Stimulated activated CD8-positive, alpha-beta memory T cell treated with anti-CD3 and anti-CD28 coated beads, Interleukin-12 subunit alpha, Interleukin-12 subunit beta, amount 100 ng/mL, for 24 hours (primary cell): ENCODE measurements around the gene SDCCAG8.
"Not testable (repeated sequence)": the region's sequence is repeated elsewhere in the genome, so short reads cannot be mapped to it uniquely, and the experiment has no call there.

ENCODE experiments used
- DNase-seq: peaks from one replicate; pipeline ENCODE4 v3.0.0-alpha.2; 2020; ENCODE audit errors: extremely low read depth

The SDCCAG8 gene

DNA sequence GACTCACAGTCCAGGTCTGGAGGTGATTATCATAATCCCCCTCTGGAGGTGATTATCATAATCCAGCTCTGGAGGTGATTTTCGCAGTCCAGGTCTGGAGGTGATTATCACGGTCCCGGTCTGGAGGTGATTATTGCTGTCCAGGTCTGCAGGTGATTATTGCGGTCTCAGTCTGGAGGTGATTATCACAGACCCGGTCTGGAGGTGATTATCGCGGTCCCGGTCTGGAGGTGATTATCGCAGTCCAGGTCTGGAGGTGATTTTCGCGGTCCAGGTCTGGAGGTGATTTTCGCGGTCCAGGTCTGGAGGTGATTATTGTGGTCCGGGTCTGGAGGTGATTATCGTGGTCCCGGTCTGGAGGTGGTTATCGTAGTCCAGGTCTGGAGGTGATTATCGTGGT is 76.6 kb downstream of the SDCCAG8 start:
- DNase-seq = no peak

DNA sequence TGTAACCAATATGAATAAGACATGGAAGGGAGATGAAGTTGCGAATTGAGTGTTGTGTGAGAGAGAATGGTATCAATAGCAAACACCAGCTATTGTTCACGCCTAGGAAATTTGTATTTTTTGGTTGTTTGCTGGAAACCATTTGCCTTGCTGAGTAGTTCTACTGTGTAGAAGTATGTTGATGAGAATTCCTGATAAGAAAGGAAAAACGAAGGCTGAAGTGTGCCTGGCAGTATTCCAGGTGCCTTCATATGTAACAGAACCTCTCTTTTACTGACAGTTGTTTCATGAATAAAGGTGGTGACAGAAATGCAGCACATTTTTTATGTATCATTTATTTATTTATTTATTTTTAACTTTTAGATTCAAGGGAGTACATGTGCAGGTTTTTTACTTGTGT is 79.5 kb downstream of the SDCCAG8 start:
- DNase-seq = no peak

GRCh38 chr1:243336163-243336562 is 80.3 kb downstream of the SDCCAG8 start:
- DNase-seq = no peak

DNA sequence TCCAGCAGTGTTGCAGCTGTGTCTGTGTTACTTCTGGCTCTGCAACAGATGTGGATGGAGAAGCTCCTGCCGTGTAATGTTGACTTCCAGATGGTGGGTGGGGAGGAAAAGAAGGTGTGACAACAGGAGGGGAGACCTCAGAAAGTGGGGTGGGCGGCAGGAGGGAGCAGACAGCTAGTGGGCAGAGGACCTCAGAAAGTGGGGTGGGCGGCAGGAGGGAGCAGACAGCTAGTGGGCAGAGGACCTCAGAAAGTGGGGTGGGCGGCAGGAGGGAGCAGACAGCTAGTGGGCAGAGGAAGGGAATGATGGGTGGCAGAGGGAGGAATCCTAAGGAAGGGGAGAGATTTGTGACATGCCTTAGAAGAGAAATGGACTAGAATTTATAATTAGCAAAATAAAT is 83.0 kb downstream of the SDCCAG8 start:
- not testable (repeated sequence) for DNase-seq

DNA sequence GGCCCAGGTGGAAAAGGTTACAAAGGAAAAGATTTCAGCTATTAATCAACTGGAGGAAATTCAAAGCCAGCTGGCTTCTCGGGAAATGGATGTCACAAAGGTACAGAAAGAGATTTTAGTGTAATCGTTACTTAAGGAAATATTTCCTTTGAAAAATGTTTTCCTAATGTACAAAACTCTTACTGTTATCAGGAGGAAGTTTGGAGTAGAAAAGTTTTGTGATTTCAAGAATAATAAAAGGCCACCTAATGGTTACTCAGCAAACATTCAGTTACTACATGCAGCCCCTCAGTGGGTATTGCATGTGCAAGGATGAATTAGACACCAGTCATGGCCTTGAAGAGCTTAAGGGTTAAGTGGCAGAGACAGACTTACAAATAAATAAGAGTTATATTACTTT is 85.2 kb downstream of the SDCCAG8 start:
- no peak for DNase-seq

- no peak for DNase-seq
Observed at GRCh38 chr1:243343970-243344937, 88.4 kb downstream of the SDCCAG8 start.

- no peak for DNase-seq
Observed at GRCh38 chr1:243345205-243345604, 89.4 kb downstream of the SDCCAG8 start.

GRCh38 chr1:243346016-243346415 is 90.2 kb downstream of the SDCCAG8 start:
- no peak for DNase-seq

- DNase-seq = no peak
Observed at GRCh38 chr1:243346468-243346867, 90.6 kb downstream of the SDCCAG8 start.

GRCh38 chr1:243348331-243348730 is 92.5 kb downstream of the SDCCAG8 start:
- DNase-seq = no peak

DNA sequence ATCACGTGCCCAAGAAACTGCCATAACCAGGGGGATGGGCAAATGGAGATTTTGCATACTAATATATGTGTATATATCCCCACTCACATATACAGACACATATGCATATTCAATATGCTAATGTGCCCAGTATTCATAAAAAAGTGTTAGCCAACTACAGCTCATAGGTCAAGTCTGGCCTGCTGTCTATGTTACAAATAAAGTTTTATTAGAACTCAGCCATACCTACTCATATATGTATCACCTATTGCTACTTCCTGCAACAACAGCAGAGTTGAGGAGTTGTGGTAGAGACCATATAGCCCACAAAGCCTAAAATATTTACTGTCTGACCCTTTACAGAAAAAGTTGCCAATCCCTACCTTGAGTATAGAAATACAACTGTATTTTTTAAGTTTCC is 93.3 kb downstream of the SDCCAG8 start:
- DNase-seq = no peak

GRCh38 chr1:243351337-243351736 is 95.5 kb downstream of the SDCCAG8 start:
- DNase-seq = no peak

GRCh38 chr1:243354511-243355153 is 98.8 kb downstream of the SDCCAG8 start:
- DNase-seq = no peak

- DNase-seq = no peak
Observed at GRCh38 chr1:243363832-243364231, 108.0 kb downstream of the SDCCAG8 start.

DNA sequence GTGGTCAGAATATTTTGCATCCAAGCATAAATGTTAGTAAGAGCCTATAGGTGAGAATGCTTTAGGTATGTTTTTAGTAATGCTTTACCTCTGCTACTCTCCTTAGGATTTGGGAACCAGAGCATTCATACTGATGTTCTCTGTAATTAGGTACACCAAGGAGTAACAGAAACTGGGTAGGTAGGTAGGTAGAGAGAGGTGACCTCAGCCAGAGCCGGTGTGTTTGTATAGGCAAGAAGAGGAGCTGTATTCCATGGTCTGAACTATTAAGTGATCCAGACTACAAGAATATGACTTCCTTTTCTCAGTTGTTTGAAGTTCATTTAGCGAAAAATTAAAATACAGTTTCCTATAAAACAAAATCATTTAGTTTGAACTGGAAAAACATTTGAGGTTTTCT is 108.5 kb downstream of the SDCCAG8 start:
- no peak for DNase-seq

- DNase-seq = no peak
Observed at GRCh38 chr1:243364866-243365265, 109.0 kb downstream of the SDCCAG8 start.

DNA sequence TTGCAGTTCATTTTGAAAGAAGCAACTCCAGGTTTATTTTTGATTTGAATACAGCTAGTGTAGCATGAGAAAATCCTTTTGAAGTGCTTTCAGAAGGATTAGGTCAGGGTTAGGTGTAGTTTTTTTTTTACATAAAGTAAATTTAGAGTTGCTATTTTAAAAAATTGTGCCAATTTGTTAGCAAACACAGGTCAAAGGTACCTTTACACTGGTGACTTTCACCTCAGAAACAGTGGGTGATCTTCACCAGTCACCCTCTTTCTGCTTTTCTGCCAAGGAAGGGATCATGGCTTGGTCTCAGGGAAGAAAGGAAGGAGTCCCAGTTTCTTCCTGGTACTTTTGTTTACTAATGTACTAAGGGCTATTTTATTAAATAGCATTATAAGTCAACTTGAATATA is 111.5 kb downstream of the SDCCAG8 start:
- DNase-seq = no peak

DNA sequence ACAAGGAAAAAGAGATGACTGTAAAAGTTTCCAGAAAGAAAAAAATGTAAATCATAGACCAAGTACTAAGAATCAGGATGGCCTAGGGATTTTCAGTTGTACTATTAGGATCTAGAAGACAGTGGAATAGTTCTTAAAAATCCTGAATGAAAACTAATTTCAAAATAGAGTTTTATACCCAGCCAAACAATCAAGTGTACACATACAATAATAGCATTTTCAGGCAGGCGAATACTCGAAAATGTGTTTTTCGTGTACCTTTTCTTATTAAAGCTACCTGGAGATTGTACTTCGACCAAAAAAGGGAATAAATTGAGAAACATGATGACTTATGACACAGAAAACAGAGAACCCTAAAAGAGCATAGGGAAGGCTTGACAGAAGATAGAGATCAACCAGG is 118.6 kb downstream of the SDCCAG8 start:
- no peak for DNase-seq

DNA sequence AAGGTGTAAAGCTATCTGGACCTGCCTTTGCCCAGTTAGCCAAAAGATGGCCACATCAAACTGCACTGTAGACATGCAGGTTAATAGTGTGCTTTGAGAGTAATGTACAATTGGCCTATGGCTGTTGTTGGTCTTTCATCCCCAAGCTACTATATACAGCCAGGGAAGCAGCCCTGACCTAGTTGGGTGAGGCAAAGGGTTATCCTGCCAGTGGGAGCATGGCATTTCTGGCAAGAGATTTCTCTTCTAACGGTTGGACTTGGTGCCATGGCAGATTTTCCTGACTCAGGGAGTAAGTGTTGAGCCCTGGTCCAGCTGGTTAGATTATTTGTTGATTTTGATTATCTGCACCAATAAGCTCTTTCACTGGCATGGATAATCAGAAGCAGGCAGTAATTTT is 119.8 kb downstream of the SDCCAG8 start:
- no peak for DNase-seq

DNA sequence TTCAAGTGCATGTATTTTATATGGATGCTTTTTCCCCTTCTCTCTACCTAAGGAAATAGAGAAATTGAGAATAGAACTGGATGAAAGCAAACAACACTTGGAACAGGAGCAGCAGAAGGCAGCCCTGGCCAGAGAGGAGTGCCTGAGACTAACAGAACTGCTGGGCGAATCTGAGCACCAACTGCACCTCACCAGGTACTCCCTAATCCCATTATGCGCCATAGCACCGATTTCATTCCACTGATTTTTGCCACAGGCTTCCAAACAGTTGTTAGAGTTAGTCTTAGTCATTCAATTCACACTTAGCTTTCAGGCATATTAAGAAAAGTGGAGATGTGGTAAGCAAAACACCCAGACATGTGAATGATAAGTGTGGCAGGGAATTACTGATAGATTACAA is 122.8 kb downstream of the SDCCAG8 start:
- DNase-seq = no peak

DNA sequence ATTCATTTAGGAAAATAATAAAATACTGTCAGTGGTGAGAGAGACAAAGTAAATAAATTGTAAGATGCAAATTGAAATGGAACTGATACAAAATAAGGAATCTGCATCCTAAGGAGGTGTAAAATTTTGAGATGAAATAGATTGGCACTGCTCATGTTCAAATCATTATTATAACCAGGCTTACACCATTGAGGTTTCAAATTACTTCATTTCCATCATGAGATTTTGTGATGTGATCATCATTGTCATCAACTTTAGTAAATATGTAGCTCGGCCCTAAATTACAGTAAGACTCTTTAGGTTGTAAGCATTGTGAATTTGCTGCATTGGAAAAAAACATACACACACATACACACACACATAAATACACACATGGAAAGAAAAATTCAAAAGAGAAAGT is 123.4 kb downstream of the SDCCAG8 start:
- DNase-seq = no peak

DNA sequence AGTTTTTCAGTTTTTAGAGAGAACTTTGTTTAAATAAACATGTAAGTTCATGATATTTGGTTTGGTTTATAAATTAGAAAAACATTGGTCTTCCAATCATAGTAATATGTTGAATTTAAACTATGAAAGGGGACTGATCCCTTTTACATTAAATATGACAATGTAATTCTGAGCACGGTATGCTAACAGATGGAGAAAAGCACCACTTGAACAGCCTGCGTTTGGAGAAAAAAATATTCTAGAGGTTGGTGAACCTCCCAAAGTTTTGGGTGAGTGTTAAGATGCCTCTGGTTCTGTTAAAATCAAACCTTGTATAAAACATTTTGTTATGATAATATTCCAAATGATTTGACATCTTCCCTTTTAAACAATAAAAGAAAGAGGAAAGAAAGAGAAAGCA is 123.9 kb downstream of the SDCCAG8 start:
- DNase-seq = no peak

DNA sequence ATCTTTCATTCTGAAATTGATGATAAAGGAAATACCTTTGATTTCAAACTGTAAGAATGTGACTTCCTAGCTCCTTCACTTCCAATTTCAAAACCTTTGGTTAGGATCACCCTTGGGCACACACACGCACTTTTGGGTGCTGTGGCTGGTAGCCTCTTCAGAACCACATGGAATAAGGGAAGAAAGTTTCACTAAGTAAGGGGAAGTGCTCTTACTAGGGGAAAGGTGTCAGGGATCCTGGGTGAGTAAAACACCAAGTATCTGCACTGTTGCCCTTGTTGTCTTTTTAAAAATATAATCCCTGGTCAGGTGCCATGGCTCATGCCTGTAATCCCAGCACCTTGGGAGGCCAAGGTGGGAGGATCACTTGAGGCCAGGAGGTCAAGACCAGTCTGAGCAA is 132.4 kb downstream of the SDCCAG8 start:
- no peak for DNase-seq
